ENCODE data around the gene NLGN2.

DNA sequence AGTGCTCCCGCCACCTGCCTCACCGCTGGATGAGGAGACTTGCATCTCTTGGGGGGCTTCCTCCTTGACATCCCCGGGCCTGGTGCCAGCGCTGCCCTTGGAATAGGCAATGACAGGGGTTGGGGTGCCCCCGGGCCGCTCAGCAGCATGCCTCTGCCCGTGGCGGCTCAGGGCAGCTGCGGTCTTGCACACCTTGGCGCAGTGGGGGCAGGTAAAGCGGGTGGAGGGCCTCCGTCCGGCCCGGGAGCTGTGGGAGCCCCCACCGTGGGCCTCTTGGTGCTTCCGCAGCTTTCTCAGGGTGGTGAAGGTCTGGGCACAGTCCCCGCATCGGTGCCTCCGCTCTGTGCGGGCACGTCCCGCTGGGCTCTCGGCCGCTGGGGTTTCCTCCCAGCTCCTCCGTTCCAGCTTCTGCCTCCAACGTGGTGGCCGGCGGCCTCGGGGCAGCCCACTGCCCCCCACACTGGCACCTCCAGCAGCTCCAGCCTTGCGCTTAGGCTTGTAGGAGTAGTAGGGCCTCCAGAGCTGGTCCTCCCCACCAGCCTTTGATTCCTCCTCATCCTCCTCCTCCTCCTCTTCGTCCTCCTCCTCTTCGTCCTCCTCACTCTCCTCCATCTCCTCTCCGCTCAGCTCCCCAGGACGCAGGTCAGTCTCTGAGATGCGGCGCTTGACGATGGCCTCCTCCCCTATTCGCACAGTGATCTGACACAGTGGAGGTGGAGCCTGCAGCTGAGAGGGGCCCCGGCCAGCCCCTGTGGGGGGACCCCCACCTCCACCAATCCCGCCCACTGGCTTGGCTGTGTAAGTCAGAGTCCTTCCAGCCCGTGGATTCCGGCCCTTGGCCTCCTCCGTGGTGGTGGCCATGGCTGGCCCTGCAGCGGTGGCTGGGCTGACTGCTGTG is 55.1 kb downstream of the NLGN2 start:
- TF ChIP-seq, protein P1, sequence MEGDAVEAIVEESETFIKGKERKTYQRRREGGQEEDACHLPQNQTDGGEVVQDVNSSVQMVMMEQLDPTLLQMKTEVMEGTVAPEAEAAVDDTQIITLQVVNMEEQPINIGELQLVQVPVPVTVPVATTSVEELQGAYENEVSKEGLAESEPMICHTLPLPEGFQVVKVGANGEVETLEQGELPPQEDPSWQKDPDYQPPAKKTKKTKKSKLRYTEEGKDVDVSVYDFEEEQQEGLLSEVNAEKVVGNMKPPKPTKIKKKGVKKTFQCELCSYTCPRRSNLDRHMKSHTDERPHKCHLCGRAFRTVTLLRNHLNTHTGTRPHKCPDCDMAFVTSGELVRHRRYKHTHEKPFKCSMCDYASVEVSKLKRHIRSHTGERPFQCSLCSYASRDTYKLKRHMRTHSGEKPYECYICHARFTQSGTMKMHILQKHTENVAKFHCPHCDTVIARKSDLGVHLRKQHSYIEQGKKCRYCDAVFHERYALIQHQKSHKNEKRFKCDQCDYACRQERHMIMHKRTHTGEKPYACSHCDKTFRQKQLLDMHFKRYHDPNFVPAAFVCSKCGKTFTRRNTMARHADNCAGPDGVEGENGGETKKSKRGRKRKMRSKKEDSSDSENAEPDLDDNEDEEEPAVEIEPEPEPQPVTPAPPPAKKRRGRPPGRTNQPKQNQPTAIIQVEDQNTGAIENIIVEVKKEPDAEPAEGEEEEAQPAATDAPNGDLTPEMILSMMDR (IDR thresholded peaks at IDR 0.05; ENCODE audit: low read length) = no peak
- TF ChIP-seq EZH2 (IDR thresholded peaks at IDR 0.05; ENCODE audit: borderline replicate concordance, low read length) = no peak

Measured in OCI-LY1 (cell line).